ENCODE data around the gene EDEM2. TPM values are rescaled to one million over a fixed set of nuclear protein-coding genes. Genes with fewer than 3 reads are reported as not detected.

EDEM2 gene
- total and polyA plus RNA-seq, 2 of the 13 experiments (the other 11 are each of a cell fraction or from before 2014, with no cell fraction given), result 33.1 to 46.9 TPM

- TF ChIP-seq CENPT (CRISPR knock-in tag; IDR thresholded peaks at IDR 0.05; ENCODE audit: low read depth) (peak; percentile 75; the same call in 1 of the 2 replicates), MAFK (conservative IDR thresholded peaks at IDR 0.05 in 1 of 2, IDR thresholded peaks at IDR 0.05 in 1 of 2; ENCODE audit: low read length in 2 of 2) (no peak), ZNF20 (CRISPR knock-in tag; IDR thresholded peaks at IDR 0.05) (no peak), ZNF740 (CRISPR knock-in tag; IDR thresholded peaks at IDR 0.05) (0 out of 2 replicates have a peak, but pooled peaks have one; percentile 55), RARG (CRISPR knock-in tag; IDR thresholded peaks at IDR 0.05; ENCODE audit: low read depth) (no peak), HMGA1 (CRISPR knock-in tag; conservative IDR thresholded peaks at IDR 0.05) (no peak), NR0B2 (CRISPR knock-in tag; IDR thresholded peaks at IDR 0.05) (peak; percentile 97), BORCS8-MEF2B (CRISPR knock-in tag; IDR thresholded peaks at IDR 0.05) (peak; percentile 98), HMGXB4 (CRISPR knock-in tag; IDR thresholded peaks at IDR 0.05; ENCODE audit: borderline replicate concordance in 1 of 2, low read depth in 1 of 2) (peak; percentile 58 to 90; a peak in 3 of 4 replicates), MED1 (CRISPR knock-in tag; IDR thresholded peaks at IDR 0.05) (peak; percentile 68), ZFP37 (CRISPR knock-in tag; IDR thresholded peaks at IDR 0.05; ENCODE audit: borderline replicate concordance) (0 out of 2 replicates have a peak, but pooled peaks have one; percentile 73), SIX4 (CRISPR knock-in tag; IDR thresholded peaks at IDR 0.05) (no peak), SNAPC4 (CRISPR knock-in tag; IDR thresholded peaks at IDR 0.05) (no peak), POLR2AphosphoS2 (IDR thresholded peaks at IDR 0.05; ENCODE audit: low read depth, low read length) (no peak), GLMP (CRISPR knock-in tag; IDR thresholded peaks at IDR 0.05; ENCODE audit: borderline replicate concordance) (no peak), AHR (CRISPR knock-in tag; IDR thresholded peaks at IDR 0.05) (peak; percentile 98)
Observed at GRCh38 chr20:35174458-35175216, 27.5 kb upstream of the EDEM2 start (continued).

Measured in HepG2 (cell line).